HG03558 (cell line): ENCODE measurements around the gene EEFSEC.

Experiments
- ATAC-seq: cut with Tn5 transposase; IDR thresholded peaks from one replicate; pipeline ENCODE4 v1.9.1; 2021; ENCODE audit warnings: moderate number of reproducible peaks; ENCODE audit not compliant: unreplicated experiment; ENCODE audit errors: extremely low read depth

The EEFSEC gene

GRCh38 chr3:128358156-128358895, 205.0 kb downstream of the EEFSEC start:
- no peak for ATAC-seq

DNA sequence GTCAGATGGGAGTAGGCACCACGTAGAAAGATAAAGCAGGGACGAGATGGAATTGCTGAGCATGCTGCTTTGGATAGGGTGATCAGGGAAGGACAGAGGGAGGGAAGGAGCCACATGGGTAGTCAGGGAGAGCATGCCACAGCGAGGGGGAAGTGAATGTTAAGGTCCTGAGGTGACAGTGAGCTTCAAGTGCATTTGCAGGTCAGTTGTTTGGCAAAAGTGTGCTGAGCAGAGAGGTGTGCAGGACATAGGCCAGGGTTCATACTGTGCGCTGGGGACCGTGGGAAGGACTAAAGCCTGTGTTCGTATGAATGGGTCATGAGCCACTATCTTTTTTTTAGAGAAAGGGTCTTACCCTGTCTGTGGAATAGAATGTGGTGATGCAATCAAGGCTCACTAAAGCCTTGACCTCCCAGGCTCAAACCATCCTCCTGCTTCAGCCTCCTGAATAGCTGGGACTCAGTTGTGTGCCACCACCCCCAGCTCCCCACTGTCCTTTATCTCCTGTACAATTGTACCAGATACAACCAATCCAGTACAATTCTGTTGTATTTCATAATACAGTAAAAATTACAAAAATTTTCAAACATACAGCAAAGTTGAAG, 205.9 kb downstream of the EEFSEC start:
- ATAC-seq = no peak

GRCh38 chr3:128359846-128360642, 206.8 kb downstream of the EEFSEC start:
- no peak for ATAC-seq

DNA sequence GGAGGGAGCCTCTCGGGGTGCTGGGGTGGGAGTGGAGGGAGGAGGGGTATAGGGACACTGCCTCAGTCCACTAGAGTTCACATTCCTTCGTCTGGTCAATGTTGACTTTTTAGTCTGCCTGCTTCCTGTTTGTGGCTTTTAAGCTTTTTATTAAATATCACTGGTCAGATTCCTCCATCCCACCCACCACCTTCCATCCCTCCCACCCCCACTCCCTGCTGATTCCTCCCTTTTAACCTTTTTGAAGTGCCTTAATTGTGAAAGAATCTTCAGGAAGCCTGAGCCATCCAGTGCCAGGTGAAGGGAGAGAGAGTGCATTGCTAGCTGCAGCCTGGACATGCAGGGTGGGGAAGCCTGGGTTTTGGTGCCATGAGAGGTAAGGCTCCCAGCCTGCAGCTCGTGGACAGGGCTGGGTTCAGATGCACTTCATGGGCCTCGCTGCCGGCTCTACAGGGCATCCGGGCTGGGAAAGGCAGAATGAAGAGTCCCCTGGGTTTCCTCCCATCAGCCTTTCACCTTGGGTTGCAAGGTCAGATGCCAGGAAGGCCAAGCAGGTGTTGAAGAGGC, 207.5 kb downstream of the EEFSEC start:
- no peak for ATAC-seq

DNA sequence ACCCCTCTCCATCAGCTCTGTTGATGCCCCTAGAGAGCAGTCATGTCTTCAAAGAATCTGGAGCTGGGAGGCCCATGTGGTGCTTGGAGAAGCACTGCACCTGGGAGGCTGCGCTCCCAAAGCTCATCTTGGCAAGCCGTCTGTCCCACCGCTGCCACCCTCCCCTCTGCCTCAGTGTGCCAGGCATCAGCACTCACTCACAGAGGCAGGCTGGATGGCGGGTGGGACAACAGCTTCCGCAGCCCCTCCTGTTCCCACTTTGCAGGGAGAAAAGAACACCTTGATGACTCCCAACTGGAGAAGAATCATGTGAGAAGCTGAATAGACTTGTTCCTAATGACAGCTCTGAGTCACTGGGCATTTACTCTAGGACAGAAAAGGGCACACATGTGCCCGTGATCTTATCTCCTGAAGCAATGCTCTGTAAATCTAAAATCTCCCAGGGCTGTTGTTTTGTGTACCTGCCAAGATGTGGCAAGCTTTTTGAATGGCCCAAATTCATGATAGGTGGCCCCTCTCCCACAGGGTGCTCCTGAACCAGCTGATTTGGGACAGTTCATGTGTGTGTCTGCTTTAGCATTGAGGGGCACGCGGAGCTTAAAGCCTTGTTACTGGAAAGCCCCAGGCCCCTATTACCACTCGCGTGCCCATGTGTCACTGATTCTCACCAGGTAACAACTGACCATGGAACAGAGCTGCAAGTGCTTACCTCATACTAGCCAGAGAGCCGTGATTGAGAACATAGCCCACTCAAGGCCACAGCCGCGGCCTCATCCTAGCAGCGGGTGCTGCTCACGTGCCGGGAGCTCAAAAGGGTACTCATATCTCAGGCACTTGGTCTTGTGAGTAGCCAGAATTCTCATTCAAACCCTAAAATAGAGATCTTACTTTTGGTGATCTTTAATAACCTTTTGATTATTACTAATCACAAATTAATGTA, 209.0 kb downstream of the EEFSEC start:
- no peak for ATAC-seq

GRCh38 chr3:128364291-128364690, 211.0 kb downstream of the EEFSEC start:
- ATAC-seq = no peak

DNA sequence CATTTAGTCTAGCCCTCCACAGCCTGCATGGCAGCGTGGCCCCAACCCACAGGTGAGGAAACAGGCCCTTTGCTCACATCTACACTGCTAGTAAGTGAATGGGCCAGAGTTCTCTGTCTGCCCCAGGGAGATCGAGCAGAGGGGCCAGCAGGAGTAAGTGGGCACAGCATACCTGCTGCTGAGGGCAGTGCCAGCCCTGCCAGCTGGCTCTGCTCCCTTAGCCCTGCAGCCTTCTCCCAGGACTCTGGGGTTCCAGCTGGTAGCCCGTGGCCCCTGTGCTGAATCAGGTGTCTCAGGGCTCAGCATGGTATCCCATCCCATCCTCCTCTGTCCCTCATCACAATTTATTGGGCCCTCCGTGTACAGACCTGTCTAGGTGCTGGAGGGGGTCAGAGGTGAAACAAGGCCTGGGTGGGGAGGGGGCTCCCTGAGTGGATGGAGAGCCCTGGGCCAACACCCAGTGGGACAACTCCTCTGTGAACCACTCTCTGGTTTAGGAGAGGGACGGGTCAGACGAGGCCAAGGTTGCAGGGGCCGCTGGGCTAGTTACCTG, 211.6 kb downstream of the EEFSEC start:
- no peak for ATAC-seq

DNA sequence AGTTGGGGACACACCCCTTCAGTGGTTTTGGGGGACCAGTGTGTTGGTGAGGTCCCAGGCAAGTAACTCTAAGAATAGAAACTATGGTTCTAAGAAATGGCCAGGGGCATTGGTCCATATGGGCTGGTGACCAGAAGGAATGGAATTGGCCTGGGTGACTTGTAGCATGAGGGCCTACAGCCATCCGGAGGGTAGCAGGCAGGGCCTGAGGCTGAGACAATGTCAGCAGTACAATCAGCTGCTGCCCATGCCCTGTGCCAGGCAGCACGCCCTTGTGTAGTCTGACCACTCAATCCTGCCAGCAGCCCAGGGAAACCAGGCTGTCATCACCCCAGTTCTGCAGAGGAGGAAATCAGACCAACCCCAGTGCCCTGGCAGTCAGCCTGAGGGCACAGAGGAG, 212.9 kb downstream of the EEFSEC start:
- ATAC-seq = no peak

GRCh38 chr3:128366652-128367051, 213.4 kb downstream of the EEFSEC start:
- ATAC-seq = no peak

- no peak for ATAC-seq
Observed at GRCh38 chr3:128367221-128367620, 213.9 kb downstream of the EEFSEC start.

- ATAC-seq = no peak
Observed at GRCh38 chr3:128367761-128368160, 214.5 kb downstream of the EEFSEC start.

GRCh38 chr3:128368626-128369025, 215.3 kb downstream of the EEFSEC start:
- ATAC-seq = no peak

DNA sequence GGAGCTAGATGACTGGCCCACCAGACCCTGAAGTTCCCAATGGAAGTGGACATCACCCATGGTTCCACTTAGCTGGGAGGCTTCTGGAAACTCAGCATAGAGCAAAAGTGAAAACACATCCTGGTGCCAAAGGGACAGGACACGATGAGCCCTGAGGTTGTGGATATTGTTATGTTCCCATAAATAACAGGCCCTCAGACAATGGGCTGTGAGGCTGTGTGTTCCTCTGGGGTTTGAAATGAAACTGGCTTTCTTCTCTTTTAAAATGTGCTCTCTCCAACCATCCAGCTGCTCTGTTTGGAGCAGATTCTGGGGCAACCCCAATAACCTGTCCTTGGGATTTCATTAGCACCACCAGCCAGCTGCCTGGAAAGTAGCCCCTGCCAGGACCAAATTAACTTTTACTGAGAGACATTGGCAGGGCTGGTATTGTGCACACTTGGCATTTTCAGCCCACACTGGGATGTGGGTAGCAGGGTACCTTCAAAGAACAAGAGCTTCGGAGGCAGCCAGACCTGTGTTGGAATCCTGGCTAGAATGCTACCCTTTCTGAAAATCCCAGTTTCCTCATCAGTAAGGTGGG, 215.9 kb downstream of the EEFSEC start:
- ATAC-seq = no peak

DNA sequence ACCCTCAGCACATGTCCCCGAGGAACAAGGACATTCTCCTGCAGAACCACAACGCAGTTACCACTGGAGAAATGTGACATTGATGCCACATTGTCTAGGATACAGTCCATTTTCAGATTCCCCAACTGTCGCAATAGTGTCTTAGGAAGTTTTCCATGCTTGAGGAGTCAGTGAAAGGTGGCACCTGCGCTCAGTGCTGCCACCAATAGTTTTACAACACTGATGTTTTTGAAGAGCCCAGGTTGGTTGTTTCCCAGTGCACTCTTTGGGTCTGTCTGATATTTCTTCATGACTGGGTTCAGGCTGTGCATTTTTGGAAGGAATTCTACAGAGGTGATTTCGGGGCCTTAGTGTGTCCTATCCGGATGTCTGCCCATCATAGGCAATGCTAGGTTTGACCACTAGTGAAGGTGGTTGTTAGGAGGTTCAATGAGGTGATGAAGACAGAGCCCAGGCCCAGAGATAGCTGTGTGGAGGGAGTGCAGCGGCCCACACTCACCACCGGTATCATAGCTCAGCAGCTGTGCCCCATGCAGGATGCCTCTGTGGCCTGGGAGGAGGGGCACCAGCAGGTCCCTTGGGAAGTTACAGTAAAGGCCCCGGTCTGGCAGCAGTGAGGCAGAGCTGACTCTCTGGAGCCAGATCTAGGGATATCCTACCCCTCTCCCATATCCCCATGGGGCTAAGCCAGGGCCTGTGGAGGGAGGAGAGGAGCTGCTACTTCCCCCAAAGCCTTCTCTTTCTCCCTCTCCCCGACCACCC, 216.8 kb downstream of the EEFSEC start:
- no peak for ATAC-seq

DNA sequence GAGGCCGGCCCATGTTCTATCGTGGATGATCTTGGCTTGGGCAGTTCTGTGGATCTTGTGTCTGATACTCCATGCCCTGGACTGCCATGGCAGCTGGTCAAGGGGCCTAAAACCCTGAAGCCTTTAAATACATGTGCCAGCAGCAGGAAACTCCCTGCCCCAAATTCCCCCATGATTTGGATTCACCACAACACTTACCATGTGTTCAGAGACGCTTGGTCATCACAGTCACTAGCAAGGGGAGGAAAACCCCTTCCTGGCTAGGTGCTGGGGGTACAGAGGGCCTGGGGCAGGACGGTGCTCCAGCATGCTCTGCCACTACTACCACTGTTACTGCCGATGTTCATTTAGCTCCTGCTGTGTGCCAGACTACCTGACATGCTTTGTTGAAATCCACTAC, 219.0 kb downstream of the EEFSEC start:
- no peak for ATAC-seq

DNA sequence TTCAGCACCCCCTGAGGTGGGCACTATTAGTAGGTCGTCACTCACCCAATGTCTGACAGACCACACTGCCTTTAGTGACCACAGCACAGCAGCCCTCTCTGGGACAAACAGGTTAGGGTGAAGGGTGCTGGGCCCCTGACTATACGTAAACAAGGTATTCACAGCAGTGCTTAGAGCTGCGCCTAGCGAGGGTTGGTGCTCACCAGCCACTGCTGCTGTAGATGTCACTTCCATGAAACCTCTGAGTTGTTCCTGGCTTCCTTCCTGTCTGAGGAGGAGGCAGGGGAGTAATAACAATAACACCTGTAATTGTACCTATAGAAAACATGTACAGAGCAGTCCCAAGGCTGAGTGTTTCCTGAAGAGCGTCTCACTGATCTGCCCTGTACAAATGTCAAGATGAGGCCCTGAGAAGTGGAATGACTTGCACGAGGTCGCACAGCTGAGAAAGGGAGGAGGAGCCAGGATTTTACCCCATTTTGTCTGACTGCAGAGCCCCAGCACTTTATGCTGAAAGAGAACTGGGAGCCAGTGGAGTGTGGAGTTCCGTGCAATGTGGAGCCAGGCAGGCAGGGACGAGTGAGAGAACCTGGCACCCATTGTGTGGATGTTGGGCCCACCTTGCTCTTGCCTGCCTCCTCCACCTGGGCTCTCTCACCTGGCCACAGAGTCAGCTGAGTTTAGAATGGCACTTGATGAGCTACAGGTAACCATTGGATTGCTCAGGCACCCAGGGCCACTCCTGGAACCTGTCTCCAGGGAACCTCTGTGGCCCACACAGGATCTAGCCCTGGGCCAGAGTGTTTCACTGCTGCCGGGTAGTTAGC, 219.6 kb downstream of the EEFSEC start:
- no peak for ATAC-seq

DNA sequence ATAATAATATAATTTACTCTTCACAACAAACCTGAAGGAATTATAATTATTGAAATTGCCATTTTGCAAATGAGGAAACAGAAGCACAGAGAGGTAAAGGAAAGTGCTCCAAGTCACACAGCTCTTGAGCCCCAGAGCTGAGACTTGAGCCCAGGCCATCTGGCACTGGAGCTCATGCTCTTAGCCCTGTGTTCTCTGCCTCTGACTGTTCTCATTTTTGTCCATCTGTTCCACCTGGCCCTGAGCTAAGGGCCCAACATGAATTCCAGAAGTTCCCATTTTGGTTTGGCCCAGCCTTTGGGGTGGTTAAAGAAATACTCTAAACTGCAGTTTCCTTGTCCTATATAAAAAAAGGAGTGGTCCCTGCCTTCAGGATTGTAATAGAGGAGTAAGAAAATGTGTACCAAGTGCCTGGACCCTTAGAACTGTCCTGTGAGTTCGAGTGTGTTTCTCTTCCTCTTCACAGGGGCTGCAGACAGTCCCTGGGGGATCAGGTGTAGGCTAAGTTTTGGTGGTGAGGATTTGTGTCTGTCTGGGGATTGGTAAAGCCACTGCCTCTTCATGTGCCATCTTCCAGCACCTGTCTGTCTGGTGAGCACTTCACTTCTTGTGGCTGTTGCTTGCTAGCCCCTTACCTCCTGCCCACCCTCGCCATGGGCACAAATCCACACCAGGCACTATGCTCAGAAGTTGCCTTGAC, 221.6 kb downstream of the EEFSEC start:
- no peak for ATAC-seq
